ENCODE results near the gene CMC2. TPM values are rescaled to one million over a fixed set of nuclear protein-coding genes. Genes with fewer than 3 reads are reported as not detected.

Gene CMC2
- total and polyA plus RNA-seq, 2 of the 13 experiments (the other 11 are each of a cell fraction or from before 2014, with no cell fraction given) = 116 to 129 TPM

- TF ChIP-seq AFF4 (CRISPR knock-in tag; IDR thresholded peaks at IDR 0.05) = no peak
- TF ChIP-seq ZNF570 (CRISPR knock-in tag; IDR thresholded peaks at IDR 0.05; ENCODE audit: borderline replicate concordance) = 0 out of 2 replicates have a peak, but pooled peaks have one; percentile 66
- 0 out of 2 replicates have a peak, but pooled peaks have one; percentile 80 for TF ChIP-seq THAP8 (CRISPR knock-in tag; IDR thresholded peaks at IDR 0.05; ENCODE audit: borderline replicate concordance)
- TF ChIP-seq ZBTB37 (CRISPR knock-in tag; IDR thresholded peaks at IDR 0.05) = no peak
- peak; percentile 71 for TF ChIP-seq ZNF567 (CRISPR knock-in tag; IDR thresholded peaks at IDR 0.05; ENCODE audit: borderline replicate concordance)
- no peak for TF ChIP-seq HES4 (CRISPR knock-in tag; IDR thresholded peaks at IDR 0.05; ENCODE audit: borderline replicate concordance)
- peak; percentile 61 for TF ChIP-seq NRL (CRISPR knock-in tag; IDR thresholded peaks at IDR 0.05; ENCODE audit: borderline replicate concordance)
- TF ChIP-seq XBP1 (CRISPR knock-in tag; IDR thresholded peaks at IDR 0.05) = no peak
- peak; percentile 62; the same call in 1 of the 2 replicates for TF ChIP-seq PBX3 (CRISPR knock-in tag; IDR thresholded peaks at IDR 0.05; ENCODE audit: borderline replicate concordance)
- TF ChIP-seq ZC3H13 (CRISPR knock-in tag; IDR thresholded peaks at IDR 0.05) = peak; percentile 90
- no peak for TF ChIP-seq KLF13 (CRISPR knock-in tag; IDR thresholded peaks at IDR 0.05)
- no peak for TF ChIP-seq AHR (CRISPR knock-in tag; IDR thresholded peaks at IDR 0.05)
- peak; percentile 96; the same call in 1 of the 2 replicates for TF ChIP-seq CCDC6 (CRISPR knock-in tag; IDR thresholded peaks at IDR 0.05)
- peak; percentile 18 for TF ChIP-seq GZF1 (CRISPR knock-in tag; IDR thresholded peaks at IDR 0.05)
- peak; percentile 84 for TF ChIP-seq SP1 (IDR thresholded peaks at IDR 0.05)
- TF ChIP-seq SP1 (CRISPR knock-in tag; IDR thresholded peaks at IDR 0.05) = peak; percentile 91
- peak; percentile 84 for TF ChIP-seq MED1 (CRISPR knock-in tag; IDR thresholded peaks at IDR 0.05)
- peak; percentile 9 for TF ChIP-seq MED8 (CRISPR knock-in tag; IDR thresholded peaks at IDR 0.05; ENCODE audit: insufficient replicate concordance)
- no peak for TF ChIP-seq JARID2 (CRISPR knock-in tag; IDR thresholded peaks at IDR 0.05; ENCODE audit: insufficient replicate concordance)
- TF ChIP-seq IRF2 (CRISPR knock-in tag; IDR thresholded peaks at IDR 0.05) = peak; percentile 73
- no peak for TF ChIP-seq PAF1 (CRISPR knock-in tag; IDR thresholded peaks at IDR 0.05)
- peak; percentile 98 for TF ChIP-seq ZNF501 (CRISPR knock-in tag; IDR thresholded peaks at IDR 0.05)
- 0 out of 2 replicates have a peak, but pooled peaks have one; percentile 46 for TF ChIP-seq HOXA7 (CRISPR knock-in tag; IDR thresholded peaks at IDR 0.05)
Observed at GRCh38 chr16:81006813-81007695, at the start of gene CMC2, which contains the start of gene CENPN (continued).
